Fibroblast of skin of back (primary cell): ENCODE measurements around the gene WASHC1.
"Not testable (repeated sequence)": the region's sequence is repeated elsewhere in the genome, so short reads cannot be mapped to it uniquely, and the experiment has no call there.

Experiments
- DNase-seq: peaks from one replicate; pipeline ENCODE4 v3.0.0-alpha.2; 2013

Gene WASHC1

DNA sequence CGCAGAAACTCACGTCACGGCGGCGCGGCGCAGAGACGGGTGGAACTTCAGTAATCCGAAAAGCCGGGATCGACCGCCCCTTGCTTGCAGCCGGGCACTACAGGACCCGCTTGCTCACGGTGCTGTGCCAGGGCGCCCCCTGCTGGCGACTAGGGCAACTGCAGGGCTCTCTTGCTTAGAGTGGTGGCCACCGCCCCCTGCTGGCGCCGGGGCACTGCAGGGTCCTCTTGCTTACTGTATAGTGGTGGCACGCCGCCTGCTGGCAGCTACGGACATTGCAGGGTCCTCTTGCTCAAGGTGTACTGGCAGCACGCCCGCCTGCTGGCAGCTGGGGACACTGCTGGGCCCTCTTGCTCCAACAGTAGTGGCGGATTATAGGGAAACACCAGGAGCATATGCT, 18.1 kb downstream of the WASHC1 start:
- DNase-seq = not testable (repeated sequence)

DNA sequence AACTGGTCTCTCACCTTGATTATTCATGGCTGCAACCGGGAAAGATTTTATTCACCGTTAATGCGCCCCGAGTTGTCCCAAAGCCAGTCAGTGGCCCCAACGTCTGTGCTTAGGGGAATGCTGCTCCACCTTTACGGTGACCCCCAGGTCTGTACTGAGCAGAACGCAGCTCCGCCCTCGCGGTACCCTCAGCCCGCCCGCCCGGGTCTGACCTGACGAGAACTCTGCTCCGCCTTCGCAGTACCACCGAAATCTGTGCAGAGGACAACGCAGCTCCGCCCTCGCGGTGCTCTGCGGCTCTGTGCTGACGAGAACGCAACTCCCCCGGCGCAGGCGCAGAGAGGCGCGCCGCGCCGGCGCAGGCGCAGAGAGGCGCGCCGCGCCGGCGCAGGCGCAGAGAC, 18.6 kb downstream of the WASHC1 start:
- DNase-seq = not testable (repeated sequence)

DNA sequence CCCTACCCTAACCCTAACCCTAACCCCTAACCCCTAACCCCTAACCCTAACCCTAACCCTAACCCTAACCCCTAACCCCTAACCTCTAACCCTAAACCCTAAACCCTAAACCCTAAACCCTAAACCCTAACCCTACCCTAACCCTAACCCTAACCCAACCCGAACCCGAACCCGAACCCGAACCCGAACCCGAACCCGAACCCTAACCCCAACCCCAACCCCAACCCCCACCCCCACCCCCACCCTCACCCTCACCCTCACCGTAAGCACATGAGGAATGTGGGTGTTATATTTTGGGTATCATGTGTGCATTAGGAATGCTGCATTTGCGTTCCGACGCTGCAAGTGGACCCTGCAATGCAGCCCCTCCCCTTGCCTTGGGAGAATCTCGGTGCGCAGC, 19.0 kb downstream of the WASHC1 start:
- not testable (repeated sequence) for DNase-seq
